OCI-M2 (cell line): Measurements from ENCODE around the gene YAF2.
"Not testable (repeated sequence)": the region's sequence is repeated elsewhere in the genome, so short reads cannot be mapped to it uniquely, and the experiment has no call there.

ENCODE experiments used
- DNase-seq: peaks from one replicate; lab custom pipeline; 2025; ENCODE audit not compliant: unreplicated experiment; lab: John Stamatoyannopoulos, UW

Gene YAF2

DNA sequence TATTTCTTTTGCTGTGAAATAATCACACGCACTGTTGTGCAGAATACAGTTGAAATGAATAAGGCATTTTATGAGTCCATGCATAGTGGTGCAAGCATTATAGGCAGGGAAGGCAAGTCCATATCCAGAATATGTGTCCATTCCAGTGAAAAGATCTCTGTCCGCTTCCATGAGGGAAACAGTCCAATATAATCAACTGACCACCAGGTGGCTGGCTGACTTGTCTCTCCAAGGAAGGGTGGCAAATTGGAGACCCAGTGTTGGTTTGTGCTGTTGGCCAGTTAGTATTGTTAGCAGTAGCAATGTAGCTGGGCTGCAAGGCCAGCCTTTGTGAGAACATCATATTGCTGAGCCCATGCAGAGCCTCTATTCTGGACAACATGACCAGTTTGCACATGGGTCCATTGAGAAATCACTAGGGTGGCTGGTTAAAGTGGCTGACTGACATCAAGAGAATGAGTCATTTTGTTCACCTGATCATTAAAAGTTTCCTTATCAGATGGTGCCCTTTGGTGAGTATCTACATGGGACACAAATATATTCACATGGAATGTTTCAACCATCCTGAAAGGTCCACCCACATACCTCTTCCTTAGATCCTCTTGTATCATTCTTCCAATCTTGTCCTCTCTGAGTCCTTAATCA lies 17.3 kb upstream of the YAF2 start:
- DNase-seq = no peak

DNA sequence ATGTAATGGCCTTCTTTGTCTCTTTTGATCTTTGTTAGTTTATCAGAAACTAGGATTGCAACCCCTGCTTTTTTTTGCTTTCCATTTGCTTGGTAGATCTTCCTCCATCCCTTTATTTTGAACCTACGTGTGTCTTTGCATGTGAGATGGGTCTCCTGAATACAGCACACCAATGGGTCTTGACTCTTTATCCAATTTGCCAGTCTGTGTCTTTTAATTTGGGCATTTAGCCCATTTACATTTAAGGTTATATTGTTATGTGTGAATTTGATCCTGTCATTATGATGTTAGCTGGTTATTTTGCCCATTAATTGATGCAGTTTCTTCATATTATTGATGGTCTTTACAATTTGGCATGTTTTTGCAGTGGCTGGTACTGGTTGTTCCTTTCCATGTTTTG lies 14.6 kb upstream of the YAF2 start:
- DNase-seq = not testable (repeated sequence)

DNA sequence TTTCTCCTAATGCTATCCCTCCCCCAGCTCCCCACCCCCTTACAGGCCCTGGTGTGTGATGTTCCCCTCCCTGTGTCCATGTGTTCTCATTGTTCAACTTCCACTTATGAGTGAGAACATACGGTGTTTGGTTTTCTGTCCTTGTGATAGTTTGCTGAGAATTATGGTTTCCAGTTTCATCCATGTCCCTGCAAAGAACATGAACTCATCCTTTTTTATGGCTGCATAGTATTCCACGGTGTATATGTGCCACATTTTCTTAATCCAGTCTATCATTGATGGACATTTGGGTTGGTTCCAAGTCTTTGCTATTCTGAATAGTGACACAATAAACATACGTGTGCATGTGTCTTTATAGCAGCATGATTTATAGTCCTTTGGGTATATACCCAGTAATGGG lies 11.0 kb upstream of the YAF2 start:
- not testable (repeated sequence) for DNase-seq

DNA sequence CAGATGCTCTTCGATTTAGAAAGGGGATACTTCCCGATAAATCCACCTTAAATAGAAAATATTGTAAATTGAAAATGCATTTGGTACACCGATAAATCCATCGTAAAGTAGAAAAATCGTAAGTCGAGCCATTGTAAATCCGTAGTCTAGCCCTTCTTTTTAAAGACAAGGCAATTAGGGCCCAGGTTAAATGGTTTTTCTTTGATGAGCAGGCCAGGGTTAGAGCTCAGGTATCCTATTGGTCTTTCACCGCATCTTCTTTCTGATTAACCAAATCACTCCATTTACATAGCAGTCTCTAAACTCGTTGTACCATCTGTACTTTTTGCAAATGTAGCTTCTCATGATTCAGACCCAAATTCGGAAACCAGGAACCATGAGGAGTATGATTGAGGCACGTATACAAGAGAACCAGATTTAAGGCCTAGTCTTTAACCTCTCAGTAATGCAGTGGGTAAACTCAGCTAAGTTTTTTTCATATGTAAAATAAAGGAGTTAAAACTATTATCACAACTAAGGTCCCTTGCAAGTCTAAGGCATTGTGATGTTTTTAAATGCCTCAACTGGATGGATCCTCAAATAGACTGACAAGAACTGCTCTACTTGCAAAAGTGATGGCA lies 2.2 kb upstream of the YAF2 start:
- DNase-seq = no peak

DNA sequence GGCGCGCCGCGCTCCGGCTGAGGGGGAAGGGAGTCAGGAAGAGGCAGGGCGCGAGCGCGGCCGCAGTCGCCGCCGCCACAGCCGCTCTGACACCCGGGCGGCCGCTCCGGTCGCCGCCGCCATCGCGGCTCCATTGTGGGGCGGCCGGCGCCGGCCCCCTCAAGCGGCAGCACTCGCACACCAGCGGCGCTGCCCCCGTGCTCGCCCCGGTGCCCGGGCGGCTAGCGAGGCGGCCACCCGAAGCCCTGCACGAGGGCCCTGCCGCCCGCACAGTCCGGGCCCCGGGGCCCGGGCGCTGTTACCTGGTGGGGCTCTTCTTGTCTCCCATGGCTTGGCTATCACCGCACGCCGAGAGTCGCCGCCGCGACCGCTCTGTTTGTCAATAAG lies 202 bp downstream of the YAF2 start:
- DNase-seq = no peak

DNA sequence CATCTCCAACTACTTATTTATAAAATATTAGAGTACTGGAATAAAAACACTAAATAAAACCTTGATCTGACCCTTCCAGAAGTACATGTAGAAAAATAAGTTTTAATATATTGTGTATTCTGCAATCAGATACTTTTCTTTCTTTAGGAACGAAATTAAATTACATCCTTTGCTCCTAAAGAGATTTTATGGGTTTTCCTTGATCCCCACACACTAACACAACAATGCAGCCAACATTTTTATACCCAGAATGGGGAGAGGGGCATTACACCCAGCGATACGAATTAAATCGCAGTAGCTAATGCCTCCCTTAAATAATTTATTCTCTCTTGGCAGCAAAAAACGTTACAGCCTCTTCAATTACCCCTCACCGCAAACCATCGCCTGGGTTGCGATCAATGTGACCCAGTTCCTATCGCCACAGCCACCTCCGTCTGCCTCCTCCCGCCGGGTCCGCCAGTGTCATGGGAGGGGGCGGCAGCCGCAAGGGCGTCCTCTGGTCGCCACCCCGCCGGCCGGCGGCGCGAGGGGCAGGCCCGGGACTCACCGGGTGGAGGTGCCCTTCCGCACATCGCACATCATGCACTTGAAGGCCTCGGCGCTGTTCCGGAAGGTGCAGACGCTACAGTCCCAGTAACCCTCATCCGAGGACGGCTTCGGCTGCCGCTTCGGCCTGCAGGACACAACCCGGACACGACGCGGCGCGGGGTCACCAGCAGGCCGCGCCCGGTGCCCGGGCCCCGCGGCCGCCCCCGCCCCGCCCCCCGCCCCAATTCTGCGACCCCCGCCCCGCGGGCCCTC lies 796 bp downstream of the YAF2 start:
- DNase-seq = no peak

DNA sequence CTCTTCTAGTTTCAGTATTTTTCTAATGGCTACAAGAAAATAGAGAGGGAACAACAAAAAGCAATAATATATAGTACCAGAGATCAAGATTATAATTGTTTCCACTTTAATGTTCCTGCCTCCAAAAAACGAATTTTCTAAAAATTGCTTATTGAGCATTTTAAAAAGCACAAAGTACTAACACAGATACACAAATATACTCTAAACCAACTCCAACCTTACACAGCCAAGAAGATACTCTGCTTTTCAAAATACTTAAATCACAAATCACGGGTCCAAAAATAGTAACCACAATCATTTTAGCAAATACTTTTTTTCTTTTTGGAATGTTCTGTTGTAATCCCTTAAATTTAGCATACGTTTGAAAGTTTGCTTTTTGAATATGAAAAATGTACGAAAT lies 2.0 kb downstream of the YAF2 start:
- no peak for DNase-seq

DNA sequence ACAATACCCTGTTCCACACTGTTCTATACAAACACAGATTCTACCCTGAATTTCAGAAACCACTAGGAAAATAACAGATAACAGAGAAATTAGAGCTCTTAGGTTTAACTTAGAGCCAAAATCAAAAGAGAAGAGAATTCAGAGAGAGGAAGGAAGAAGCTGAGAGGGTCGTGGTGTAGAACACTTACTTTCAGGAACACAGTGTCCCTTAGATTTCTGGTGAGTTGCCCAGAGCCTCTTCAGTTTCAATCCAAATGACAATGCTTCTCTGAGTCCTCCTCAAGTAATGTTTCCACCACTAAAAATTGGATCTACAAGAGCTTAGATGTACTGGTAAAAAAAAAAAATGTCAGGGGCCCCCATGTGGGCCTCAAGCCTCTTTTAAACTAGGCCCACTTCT lies 2.6 kb downstream of the YAF2 start:
- no peak for DNase-seq

DNA sequence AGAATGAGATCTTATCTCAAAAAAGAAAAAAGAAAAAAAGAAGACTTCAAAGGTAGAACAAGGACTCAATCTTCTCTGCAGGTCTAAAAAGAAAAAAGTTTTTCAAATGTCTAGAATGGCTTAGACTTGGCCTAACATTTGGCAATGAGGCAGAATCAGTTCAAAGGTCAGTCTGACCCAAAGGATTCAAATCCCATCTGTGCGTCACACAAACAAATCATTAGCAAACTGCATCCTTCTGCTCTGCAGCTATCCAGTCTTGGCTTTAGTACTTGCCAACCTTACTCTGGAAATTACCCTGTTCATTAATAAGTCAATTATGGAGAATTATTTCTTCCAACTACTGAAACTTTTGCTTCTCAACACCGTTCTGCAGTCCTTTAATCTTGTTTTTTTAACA lies 3.1 kb downstream of the YAF2 start:
- no peak for DNase-seq

DNA sequence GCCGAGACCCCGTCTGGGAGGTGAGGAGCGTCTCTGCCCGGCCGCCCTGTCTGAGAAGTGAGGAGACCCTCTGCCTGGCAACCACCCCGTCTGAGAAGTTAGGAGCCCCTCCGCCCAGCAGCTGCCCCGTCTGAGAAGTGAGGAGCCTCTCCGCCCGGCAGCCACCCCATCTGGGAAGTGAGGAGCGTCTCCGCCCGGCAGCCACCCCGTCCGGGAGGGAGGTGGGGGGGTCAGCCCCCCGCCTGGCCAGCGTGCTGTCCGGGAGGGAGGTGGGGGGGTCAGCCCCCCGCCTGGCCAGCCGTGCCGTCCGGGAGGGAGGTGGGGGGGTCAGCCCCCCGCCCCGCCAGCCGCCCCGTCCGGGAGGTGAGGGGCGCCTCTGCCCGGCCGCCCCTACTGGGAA lies 10.5 kb downstream of the YAF2 start:
- DNase-seq = not testable (repeated sequence)

DNA sequence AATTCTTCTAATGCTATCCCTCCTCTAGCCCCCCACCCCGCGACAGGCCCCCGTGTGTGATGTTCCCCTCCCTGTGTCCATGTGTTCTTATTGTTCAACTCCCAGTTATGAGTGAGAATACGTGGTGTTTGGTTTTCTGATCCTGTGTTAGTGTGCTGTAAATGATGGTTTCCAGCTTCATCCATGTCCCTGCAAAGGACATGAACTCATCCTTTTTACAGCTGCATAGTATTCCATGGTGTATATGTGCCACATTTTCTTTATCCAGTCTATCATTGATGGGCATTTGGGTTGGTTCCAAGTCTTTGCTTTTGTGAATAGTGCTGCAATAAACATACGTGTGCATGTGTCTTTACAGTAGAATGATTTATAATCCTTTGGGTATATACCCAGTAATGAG lies 13.5 kb downstream of the YAF2 start:
- DNase-seq = not testable (repeated sequence)

DNA sequence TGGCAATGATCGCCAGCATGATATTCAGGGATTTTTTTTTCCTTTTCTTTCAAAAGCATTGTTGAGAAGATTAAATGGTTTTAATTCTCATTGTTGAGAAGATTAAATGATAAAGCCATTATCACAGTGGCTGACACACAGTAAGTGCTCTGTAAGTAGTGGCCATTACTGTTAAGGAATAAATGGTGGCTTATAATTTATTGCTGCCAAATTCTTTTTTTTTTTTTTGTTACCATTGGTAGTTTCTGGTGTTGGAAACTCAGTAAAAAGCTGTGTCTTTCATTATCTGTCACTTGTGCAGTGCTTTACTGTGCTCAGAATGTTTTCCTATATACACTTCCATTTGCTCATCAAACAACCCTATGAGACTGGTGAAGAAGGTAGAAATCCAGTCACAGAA lies 15.3 kb downstream of the YAF2 start:
- DNase-seq = no peak

DNA sequence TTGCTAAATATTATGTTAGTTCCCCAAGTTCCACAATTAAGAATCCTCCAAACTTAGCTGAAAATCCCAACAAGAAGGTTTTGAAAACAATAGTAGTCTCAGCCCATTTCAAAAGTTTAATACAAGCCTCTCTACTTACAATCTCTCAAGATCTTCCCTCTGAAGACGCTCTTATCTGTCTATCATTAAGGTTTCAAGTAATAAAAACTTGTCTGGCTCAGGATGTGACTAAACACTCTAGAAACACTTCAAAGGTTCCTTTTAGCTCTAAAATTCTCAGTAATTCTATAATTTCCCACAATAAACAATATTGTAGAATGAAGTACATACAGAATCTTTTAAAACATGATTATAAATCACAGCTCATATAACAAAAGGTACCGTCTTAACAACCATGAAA lies 16.3 kb downstream of the YAF2 start:
- DNase-seq = no peak

DNA sequence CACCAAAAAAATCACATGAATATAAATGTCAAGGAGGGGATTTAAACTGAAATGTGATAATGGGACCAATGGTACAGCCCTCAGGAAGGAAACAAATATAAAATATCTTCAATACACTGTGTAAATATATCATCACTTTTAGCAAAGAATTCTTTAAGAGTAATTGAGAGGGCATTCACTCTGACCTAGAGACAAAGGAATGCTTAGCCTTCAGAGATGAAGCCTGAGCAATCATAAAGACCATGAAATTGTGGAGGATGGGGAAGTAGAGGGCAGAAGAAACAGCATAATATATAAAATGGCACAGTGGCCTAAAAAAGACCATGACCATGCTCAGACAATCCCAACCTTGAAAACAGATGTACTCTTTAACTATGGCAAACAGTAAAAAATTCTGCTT lies 20.4 kb downstream of the YAF2 start:
- DNase-seq = no peak

DNA sequence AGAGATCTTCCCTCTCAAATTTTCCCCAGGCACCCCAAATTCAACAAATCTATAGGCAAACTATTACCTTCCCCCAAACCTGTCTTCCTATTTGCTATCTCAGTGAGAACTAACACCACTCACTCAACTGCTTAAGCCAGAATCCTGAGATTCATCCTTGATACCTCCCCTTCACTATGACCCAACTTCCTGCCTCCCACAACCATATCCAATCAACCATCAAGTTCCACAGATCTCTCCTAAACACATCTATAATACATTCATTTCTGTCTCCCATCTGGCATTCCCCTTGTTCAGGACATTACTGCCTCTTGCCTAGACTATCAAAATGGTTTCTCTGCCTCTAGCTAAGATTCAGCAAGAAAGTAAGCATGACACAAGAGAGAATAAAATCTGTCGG lies 21.3 kb downstream of the YAF2 start:
- no peak for DNase-seq

DNA sequence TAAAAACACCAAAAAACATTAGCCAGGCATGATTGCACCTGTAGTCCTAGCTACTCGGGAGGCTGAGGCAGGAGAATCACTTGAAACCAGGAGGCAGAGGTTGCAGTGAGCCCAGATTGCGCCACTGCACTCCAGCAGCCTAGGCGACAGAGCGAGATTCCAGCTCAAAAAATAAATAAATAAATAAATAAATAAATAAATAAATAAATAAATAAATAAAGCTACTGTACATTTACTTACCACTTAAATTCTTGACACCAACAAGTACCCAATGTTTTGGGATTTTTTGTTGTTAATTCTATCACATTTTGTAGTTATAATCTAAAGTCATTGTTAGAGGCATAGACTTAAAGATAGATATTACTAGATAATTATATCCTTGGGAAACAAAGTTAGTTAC lies 22.3 kb downstream of the YAF2 start:
- DNase-seq = not testable (repeated sequence)

DNA sequence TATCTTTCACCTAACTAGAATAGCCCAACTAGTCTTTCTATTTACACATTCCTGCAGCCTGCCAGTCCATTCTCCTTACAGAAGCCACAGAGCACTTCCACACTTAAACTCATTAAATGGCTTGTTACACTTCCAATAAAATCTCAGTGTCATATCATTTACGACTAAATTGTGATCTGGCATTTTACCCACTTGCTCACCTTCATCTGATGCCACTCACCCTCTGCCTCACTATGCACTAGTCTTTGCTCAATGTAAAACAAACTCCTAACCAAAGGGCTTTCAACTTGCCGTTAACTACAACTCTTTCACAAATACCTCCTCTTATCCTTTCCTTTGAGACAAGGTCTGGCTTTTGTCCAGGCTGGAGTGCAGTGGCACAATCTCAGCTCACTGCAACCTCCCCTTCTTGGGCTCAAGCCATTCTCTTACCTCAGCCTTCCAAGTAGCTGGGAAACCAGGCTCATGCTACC lies 24.1 kb downstream of the YAF2 start:
- no peak for DNase-seq

DNA sequence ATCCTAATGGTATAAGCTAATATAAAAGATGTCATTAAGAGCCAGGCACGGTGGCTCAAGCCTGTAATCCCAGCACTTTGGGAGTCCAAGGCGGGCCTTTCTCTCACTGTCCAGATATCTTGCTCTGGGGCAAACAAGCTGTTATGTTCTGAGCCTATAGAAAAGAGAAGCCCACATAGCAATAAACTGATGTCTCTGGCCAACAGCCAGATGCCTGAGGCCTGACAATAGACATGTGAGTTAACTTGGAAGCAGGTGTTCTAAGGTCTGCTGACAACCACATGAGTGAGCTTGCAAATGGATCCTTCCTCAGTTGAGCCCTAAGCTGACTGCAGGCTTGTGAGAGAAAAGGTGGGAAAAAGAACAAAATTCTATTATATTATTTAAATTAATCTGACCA lies 25.0 kb downstream of the YAF2 start:
- no peak for DNase-seq

DNA sequence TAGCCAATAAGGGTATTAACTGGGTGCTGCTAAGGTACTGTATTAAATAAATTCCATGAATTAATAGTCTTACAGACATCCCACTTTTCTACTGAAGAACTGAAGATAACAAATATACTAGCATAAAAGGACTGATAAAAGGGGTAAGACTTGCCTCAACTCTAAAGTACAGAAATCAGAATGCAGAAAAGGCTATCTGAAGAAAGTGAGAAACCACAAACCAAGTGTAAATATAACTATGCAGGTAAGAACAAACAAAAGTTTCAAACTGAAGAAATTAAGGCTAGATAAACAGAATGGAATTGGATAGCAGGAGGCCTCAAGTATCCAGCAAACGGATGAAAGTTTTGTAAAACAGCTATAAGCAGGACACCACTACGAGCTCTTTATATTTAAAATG lies 29.5 kb downstream of the YAF2 start:
- DNase-seq = no peak

DNA sequence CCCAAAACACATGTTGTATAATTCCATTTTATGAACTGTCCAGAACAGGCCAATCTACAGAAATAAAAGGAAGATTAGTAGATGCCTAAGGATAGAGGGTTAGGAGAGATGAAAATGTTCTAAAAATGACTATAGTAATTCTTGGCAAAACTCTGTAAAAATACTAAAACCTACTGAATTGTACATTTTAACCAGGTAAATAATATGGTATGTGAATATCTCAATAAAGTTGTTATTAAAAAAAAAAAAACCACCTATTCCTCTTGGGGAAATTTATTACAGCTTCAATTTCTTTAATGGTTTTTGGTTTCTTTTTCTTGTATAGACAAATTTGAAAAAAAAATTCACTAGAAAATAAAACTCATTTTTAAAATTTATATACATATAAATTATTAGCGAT lies 33.2 kb downstream of the YAF2 start:
- DNase-seq = no peak

DNA sequence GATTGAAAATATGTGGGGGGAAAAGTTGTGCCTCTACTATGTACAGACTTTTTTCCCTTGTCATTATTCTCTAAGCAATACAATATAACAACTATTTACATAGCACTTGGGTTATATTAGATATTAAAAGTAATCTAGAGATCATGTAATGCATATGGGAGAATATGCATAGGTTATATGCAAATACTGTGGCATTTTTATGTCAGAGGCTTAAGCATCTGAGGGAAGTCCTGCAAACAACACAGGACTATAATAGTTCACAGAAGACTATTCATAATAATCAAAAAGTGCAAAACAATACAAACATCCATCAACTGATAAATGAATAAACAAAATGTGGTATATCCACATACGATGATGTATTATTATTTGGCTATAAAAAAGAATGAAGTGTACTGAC lies 33.7 kb downstream of the YAF2 start:
- no peak for DNase-seq

DNA sequence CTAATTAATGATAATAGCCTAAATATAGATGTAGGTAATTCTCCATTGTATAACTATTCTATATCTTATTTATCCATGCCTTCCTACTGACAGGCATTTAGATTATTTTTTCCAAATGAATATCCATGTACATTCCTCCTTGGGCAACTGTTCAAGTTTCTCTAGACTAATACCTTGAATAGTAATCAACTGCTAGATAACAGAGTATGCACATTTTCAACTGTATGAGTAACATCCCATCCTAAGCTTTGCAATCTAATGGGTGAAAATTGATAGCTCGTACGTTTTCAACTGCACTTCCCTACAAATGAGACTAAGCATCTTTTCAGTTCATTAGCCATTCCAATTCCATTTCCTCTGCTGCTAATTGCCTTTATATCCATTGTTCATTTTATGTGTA lies 37.0 kb downstream of the YAF2 start:
- no peak for DNase-seq
